ENCODE results near the gene DTWD2. TPM values are rescaled to one million over a fixed set of nuclear protein-coding genes. Genes with fewer than 3 reads are reported as not detected.

Gene DTWD2
- total RNA-seq, 1 experiment from 2014 or later = 4.9 TPM

GRCh38 chr5:118834710-118835109 lies 153.6 kb downstream of the DTWD2 start:
- H3F3A ChIP-seq (ENCODE audit: insufficient read depth, low read depth) = no peaks in the 10 kb centered on the region
- H4K20me1 ChIP-seq (ENCODE audit: insufficient read depth) = no peaks in the 10 kb centered on the region
- intact Hi-C loops (cut with micrococcal nuclease; ENCODE audit: unreplicated experiment) = no loop called here
- no peak overlapping the region for H2AFZ ChIP-seq
- no peaks in the 10 kb centered on the region for H3K9me3 ChIP-seq (ENCODE audit: insufficient read depth, low read depth)
- CTCF ChIA-PET = interaction anchor here (0.6 kb wide), 1 partner anchor 485 kb away, joined by 3 read pairs; no protein-coding TSS in a partner anchor
- no peak for TF ChIP-seq EZH2 (IDR thresholded peaks at IDR 0.05; ENCODE audit: low read depth)
- no peak for DNase-seq
- H3K4me2 ChIP-seq = no peak overlapping the region
- H3K79me2 ChIP-seq (ENCODE audit: low read depth) = no peaks in the 10 kb centered on the region
- H3K36me3 ChIP-seq (ENCODE audit: low read depth) = no peaks in the 10 kb centered on the region
- POLR2A ChIA-PET (ENCODE audit: unreplicated experiment) = no interaction called here
- no peaks in the 10 kb centered on the region for H3K27me3 ChIP-seq (ENCODE audit: insufficient read depth, low read depth)
- no peaks in the 10 kb centered on the region for H3K9me2 ChIP-seq (ENCODE audit: insufficient read depth)
- H3K4me3 ChIP-seq = no peak overlapping the region
- H3K27ac ChIP-seq = no peak overlapping the region
- no peaks in the 10 kb centered on the region for H3K4me1 ChIP-seq (replicated peaks; ENCODE audit: insufficient read depth)
- BruUV-seq (replicated peaks) = no TSS peak

GRCh38 chr5:118832974-118833373 lies 155.4 kb downstream of the DTWD2 start:
- CTCF ChIA-PET = no interaction called here

GRCh38 chr5:118825226-118825625 lies 163.1 kb downstream of the DTWD2 start:
- BruUV-seq (replicated peaks) = no TSS peak
- Histone ChIP-seq H3K9me2 (ENCODE audit: insufficient read depth) (no peaks in the 10 kb centered on the region), H4K20me1 (ENCODE audit: insufficient read depth) (no peaks in the 10 kb centered on the region), H2AFZ (no peak overlapping the region), H3K4me1 (replicated peaks; ENCODE audit: insufficient read depth) (no peaks in the 10 kb centered on the region), H3K27ac (no peak overlapping the region), H3K36me3 (ENCODE audit: low read depth) (no peaks in the 10 kb centered on the region), H3K4me2 (no peak overlapping the region), H3K79me2 (ENCODE audit: low read depth) (no peaks in the 10 kb centered on the region), H3K27me3 (ENCODE audit: insufficient read depth, low read depth) (no peaks in the 10 kb centered on the region), H3F3A (ENCODE audit: insufficient read depth, low read depth) (no peaks in the 10 kb centered on the region), H3K4me3 (no peak overlapping the region), H3K9me3 (ENCODE audit: insufficient read depth, low read depth) (no peaks in the 10 kb centered on the region)
- CTCF ChIA-PET = no interaction called here
- no peak for DNase-seq
- POLR2A ChIA-PET (ENCODE audit: unreplicated experiment) = no interaction called here
- intact Hi-C loops (cut with micrococcal nuclease; ENCODE audit: unreplicated experiment) = no loop called here
- no peak for TF ChIP-seq CTCF (conservative IDR thresholded peaks at IDR 0.05)
- TF ChIP-seq EZH2 (IDR thresholded peaks at IDR 0.05; ENCODE audit: low read depth) = no peak

More at GRCh38 chr5:118832974-118833373, 155.4 kb downstream of the DTWD2 start:
- Histone ChIP-seq H3K9me2 (ENCODE audit: insufficient read depth) (no peaks in the 10 kb centered on the region), H3K27me3 (ENCODE audit: insufficient read depth, low read depth) (no peaks in the 10 kb centered on the region), H3K27ac (no peak overlapping the region), H2AFZ (no peak overlapping the region), H3K4me1 (replicated peaks; ENCODE audit: insufficient read depth) (no peaks in the 10 kb centered on the region), H3K4me2 (no peak overlapping the region), H4K20me1 (ENCODE audit: insufficient read depth) (no peaks in the 10 kb centered on the region), H3K79me2 (ENCODE audit: low read depth) (no peaks in the 10 kb centered on the region), H3K36me3 (ENCODE audit: low read depth) (no peaks in the 10 kb centered on the region), H3K4me3 (no peak overlapping the region), H3K9me3 (ENCODE audit: insufficient read depth, low read depth) (no peaks in the 10 kb centered on the region), H3F3A (ENCODE audit: insufficient read depth, low read depth) (no peaks in the 10 kb centered on the region)
- POLR2A ChIA-PET (ENCODE audit: unreplicated experiment) = no interaction called here
- intact Hi-C loops (cut with micrococcal nuclease; ENCODE audit: unreplicated experiment) = no loop called here
- no TSS peak for BruUV-seq (replicated peaks)
- no peak for DNase-seq
- no peak for TF ChIP-seq CTCF (conservative IDR thresholded peaks at IDR 0.05)
- no peak for TF ChIP-seq EZH2 (IDR thresholded peaks at IDR 0.05; ENCODE audit: low read depth)

GRCh38 chr5:118818604-118819003 lies 169.7 kb downstream of the DTWD2 start:
- no peaks in the 10 kb centered on the region for H3K79me2 ChIP-seq (ENCODE audit: low read depth)
- no peaks in the 10 kb centered on the region for H3K4me1 ChIP-seq (replicated peaks; ENCODE audit: insufficient read depth)
- no peak overlapping the region for H3K27ac ChIP-seq
- intact Hi-C loops (cut with micrococcal nuclease; ENCODE audit: unreplicated experiment) = no loop called here
- ChIA-PET CTCF (no interaction called here), POLR2A (ENCODE audit: unreplicated experiment) (no interaction called here)
- no peak overlapping the region for H3K4me3 ChIP-seq
- no peaks in the 10 kb centered on the region for H3K9me2 ChIP-seq (ENCODE audit: insufficient read depth)
- no peaks in the 10 kb centered on the region for H3K27me3 ChIP-seq (ENCODE audit: insufficient read depth, low read depth)
- BruUV-seq (replicated peaks) = no TSS peak
- H3F3A ChIP-seq (ENCODE audit: insufficient read depth, low read depth) = no peaks in the 10 kb centered on the region
- no peaks in the 10 kb centered on the region for H3K9me3 ChIP-seq (ENCODE audit: insufficient read depth, low read depth)
- no peak for DNase-seq
- H4K20me1 ChIP-seq (ENCODE audit: insufficient read depth) = no peaks in the 10 kb centered on the region
- no peak for TF ChIP-seq EZH2 (IDR thresholded peaks at IDR 0.05; ENCODE audit: low read depth)
- no peak for TF ChIP-seq CTCF (conservative IDR thresholded peaks at IDR 0.05)
- no peak overlapping the region for H3K4me2 ChIP-seq
- H2AFZ ChIP-seq = no peak overlapping the region
- no peaks in the 10 kb centered on the region for H3K36me3 ChIP-seq (ENCODE audit: low read depth)
